Uterus (tissue), 2 donors: Measurements from ENCODE around the gene ZNF644.

Experiments
- POLR2A ChIP-seq, 2 donors: fragments of 450-650 bp; IDR thresholded peaks; one replicate each; pipeline ENCODE4 v1.6.1; 2016; ENCODE audit warnings: antibody characterized with exemption in 2 of 2, mild to moderate bottlenecking in 1 of 2, moderate library complexity in 1 of 2
- TF ChIP-seq, protein P1 (sequence below), 4 experiments: fragments of 200-600 bp in 2 of 4; fragments of 450-650 bp in 2 of 4; sonication (generic) in 2 of 4; IDR thresholded peaks; one replicate each; pipeline ENCODE4 v1.5.1; 2016 to 2019; ENCODE audit warnings: antibody characterized with exemption in 4 of 4, mild to moderate bottlenecking in 2 of 4, moderate library complexity in 1 of 4

DNA sequence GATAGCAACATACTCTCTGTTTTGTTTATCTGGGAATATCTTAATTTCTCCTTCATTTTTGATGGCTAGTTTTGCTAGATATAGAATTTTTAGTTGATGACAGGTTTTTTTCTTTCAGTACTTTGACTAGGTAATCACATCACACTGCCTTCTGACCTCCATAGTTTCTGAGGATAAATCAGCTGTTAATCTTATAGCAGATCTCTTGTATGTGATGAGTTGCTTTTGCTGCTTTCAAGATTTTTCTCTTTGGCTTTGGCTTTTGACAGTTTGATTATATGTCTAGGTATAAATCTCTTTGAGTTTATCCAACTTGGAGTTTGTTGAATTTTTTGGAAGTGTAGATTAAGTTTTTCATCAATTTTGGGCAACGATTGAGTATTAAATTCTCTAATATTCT is 142.6 kb downstream of the ZNF644 start:
- TF ChIP-seq, protein P1, sequence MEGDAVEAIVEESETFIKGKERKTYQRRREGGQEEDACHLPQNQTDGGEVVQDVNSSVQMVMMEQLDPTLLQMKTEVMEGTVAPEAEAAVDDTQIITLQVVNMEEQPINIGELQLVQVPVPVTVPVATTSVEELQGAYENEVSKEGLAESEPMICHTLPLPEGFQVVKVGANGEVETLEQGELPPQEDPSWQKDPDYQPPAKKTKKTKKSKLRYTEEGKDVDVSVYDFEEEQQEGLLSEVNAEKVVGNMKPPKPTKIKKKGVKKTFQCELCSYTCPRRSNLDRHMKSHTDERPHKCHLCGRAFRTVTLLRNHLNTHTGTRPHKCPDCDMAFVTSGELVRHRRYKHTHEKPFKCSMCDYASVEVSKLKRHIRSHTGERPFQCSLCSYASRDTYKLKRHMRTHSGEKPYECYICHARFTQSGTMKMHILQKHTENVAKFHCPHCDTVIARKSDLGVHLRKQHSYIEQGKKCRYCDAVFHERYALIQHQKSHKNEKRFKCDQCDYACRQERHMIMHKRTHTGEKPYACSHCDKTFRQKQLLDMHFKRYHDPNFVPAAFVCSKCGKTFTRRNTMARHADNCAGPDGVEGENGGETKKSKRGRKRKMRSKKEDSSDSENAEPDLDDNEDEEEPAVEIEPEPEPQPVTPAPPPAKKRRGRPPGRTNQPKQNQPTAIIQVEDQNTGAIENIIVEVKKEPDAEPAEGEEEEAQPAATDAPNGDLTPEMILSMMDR (IDR thresholded peaks at IDR 0.05): no peak
- TF ChIP-seq POLR2A (IDR thresholded peaks at IDR 0.05): no peak
